ENCODE measurements around the gene VAC14.
A peak's percentile ranks its signal among the peaks of the same experiment; 100 is the strongest.

DNA sequence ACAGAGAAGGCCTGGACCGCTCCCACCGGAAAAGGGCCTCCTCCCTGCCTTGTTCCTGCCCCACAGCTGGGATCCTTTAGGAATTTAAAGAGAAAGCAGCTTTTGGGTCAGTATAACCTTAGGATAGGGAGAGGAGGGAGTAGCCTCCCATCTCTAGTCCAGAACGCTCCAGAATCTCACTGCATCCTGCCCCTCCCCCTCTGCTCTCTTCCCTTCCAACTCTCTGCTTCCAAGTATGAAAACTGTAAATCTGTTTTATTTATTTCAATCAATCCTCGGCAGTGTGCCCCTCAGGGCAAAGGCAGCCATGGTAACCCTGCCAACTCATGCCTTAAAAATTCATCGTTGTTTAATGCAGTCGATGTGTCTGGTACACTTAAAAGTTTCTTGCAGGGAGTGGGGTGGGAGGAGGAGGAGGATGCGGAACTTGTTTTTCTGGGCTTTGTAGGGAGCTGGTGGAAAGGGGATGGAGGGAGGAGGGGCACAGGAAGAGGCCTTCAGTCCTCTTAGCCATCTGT, 94.0 kb downstream of the VAC14 start:
- TF ChIP-seq, protein P1, sequence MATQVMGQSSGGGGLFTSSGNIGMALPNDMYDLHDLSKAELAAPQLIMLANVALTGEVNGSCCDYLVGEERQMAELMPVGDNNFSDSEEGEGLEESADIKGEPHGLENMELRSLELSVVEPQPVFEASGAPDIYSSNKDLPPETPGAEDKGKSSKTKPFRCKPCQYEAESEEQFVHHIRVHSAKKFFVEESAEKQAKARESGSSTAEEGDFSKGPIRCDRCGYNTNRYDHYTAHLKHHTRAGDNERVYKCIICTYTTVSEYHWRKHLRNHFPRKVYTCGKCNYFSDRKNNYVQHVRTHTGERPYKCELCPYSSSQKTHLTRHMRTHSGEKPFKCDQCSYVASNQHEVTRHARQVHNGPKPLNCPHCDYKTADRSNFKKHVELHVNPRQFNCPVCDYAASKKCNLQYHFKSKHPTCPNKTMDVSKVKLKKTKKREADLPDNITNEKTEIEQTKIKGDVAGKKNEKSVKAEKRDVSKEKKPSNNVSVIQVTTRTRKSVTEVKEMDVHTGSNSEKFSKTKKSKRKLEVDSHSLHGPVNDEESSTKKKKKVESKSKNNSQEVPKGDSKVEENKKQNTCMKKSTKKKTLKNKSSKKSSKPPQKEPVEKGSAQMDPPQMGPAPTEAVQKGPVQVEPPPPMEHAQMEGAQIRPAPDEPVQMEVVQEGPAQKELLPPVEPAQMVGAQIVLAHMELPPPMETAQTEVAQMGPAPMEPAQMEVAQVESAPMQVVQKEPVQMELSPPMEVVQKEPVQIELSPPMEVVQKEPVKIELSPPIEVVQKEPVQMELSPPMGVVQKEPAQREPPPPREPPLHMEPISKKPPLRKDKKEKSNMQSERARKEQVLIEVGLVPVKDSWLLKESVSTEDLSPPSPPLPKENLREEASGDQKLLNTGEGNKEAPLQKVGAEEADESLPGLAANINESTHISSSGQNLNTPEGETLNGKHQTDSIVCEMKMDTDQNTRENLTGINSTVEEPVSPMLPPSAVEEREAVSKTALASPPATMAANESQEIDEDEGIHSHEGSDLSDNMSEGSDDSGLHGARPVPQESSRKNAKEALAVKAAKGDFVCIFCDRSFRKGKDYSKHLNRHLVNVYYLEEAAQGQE (IDR thresholded peaks at IDR 0.05; ENCODE audit: low read depth, low read length), result no peak
- TF ChIP-seq CTCF (IDR thresholded peaks at IDR 0.05) (no peak), FOXM1 (IDR thresholded peaks at IDR 0.05; ENCODE audit: low read depth) (peak; percentile 40; the same call in 1 of the 2 replicates), RAD21 (IDR thresholded peaks at IDR 0.05; ENCODE audit: low read length) (no peak), NRF1 (IDR thresholded peaks at IDR 0.05; ENCODE audit: low read depth, low read length) (no peak), ELF1 (IDR thresholded peaks at IDR 0.05) (peak; percentile 52; the same call in 1 of the 2 replicates), FOXJ3 (CRISPR knock-in tag; IDR thresholded peaks at IDR 0.05) (no peak)

All from SK-N-SH (cell line).